Astrocyte (in vitro differentiated cells and primary cell): ENCODE results near the gene GAL3ST1.

Experiments
- CTCF ChIP-seq: IDR thresholded peaks from 2 replicates; pipeline ENCODE4 v1.5.1; 2011; ENCODE audit warnings: low read depth, mild to moderate bottlenecking, inconsistent platforms, low read length, moderate library complexity; ENCODE audit not compliant: insufficient read depth
- EZH2 ChIP-seq: IDR thresholded peaks from 2 replicates; pipeline ENCODE4 v1.6.1; 2012; ENCODE audit warnings: mild to moderate bottlenecking, low read length, inconsistent platforms; ENCODE audit not compliant: insufficient read depth

GRCh38 chr22:30516273-30516672, 58.2 kb downstream of the GAL3ST1 start:
- no peak for TF ChIP-seq CTCF
- no peak for TF ChIP-seq EZH2
